ENCODE data around the gene KCNJ12. TPM values are rescaled to one million over a fixed set of nuclear protein-coding genes. Genes with fewer than 3 reads are reported as not detected.

The KCNJ12 gene
- total RNA-seq, 4 donors from 2014 or later = 18.2 to 35.7 (median 29.2) TPM

DNA sequence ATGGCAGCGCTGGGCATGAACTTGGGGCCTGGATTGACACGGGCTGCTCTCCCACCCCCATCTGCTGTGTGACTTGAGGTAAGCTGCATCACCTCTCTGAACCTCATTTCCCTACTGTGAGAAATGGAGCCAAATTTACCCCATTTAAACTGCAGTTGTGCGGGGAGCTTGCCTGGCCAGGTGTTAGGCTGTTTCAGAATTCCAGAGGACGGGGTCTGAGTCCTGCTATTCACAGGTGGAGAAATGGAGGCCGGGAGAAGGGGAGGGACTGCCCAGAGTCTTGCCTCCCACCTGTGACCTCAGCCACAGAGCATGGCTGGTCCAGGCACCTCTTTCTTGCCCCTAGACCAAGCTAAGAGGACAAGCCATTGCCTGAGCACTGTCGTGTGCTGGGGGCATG, 12.8 kb downstream of the KCNJ12 start:
- TF ChIP-seq, protein P1, sequence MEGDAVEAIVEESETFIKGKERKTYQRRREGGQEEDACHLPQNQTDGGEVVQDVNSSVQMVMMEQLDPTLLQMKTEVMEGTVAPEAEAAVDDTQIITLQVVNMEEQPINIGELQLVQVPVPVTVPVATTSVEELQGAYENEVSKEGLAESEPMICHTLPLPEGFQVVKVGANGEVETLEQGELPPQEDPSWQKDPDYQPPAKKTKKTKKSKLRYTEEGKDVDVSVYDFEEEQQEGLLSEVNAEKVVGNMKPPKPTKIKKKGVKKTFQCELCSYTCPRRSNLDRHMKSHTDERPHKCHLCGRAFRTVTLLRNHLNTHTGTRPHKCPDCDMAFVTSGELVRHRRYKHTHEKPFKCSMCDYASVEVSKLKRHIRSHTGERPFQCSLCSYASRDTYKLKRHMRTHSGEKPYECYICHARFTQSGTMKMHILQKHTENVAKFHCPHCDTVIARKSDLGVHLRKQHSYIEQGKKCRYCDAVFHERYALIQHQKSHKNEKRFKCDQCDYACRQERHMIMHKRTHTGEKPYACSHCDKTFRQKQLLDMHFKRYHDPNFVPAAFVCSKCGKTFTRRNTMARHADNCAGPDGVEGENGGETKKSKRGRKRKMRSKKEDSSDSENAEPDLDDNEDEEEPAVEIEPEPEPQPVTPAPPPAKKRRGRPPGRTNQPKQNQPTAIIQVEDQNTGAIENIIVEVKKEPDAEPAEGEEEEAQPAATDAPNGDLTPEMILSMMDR (IDR thresholded peaks at IDR 0.05 in 4 of 5, conservative IDR thresholded peaks at IDR 0.05 in 1 of 5) = no peak
- Histone ChIP-seq H3K4me1 (peaks cover 4 to 30% of the 10 kb centered on the region in 2 donors), H3K4me3 (no peak overlapping the region), H3K27me3 (no peaks in the 10 kb centered on the region), H3K9me3 (no peaks in the 10 kb centered on the region), H3K36me3 (no peaks in the 10 kb centered on the region), H3K27ac (no peak overlapping the region)
- ATAC-seq (no peak), DNase-seq (no peak)
- in situ Hi-C loops (cut with MboI; ENCODE audit: low sequenced_read_pairs in 4 of 4) = no loop called here
- intact Hi-C loops (cut with DNase I; ENCODE audit: low total_unique reads) = no loop called here

DNA sequence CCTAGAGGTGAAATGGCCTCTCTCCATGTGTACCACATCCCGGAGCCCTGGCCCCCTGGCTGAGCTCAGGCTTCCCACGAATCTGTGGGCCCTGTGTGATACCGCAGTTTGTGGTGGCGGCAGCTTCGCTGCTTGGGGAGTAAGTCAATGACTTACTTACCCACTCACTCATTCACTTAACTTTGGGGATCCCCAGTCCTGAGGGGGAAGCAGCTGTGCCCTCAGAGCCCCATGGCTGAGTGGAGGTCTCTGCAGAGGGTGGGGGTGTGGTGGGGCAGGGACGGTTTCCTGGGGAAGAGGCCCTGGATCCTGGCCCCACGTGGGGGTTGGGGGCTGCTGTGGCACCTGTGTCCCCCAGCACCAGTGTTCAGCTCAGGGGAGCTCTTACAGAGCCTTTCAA, 13.2 kb downstream of the KCNJ12 start:
- ATAC-seq (no peak), DNase-seq (no peak)
- Histone ChIP-seq H3K9me3 (no peaks in the 10 kb centered on the region), H3K4me3 (no peak overlapping the region), H3K27ac (no peak overlapping the region), H3K27me3 (no peaks in the 10 kb centered on the region), H3K36me3 (no peaks in the 10 kb centered on the region), H3K4me1 (peaks cover 4 to 30% of the 10 kb centered on the region in 2 donors)
- no peak for TF ChIP-seq POLR2A (IDR thresholded peaks at IDR 0.05)
- TF ChIP-seq, protein P1 (IDR thresholded peaks at IDR 0.05 in 4 of 5, conservative IDR thresholded peaks at IDR 0.05 in 1 of 5) = no peak
- intact Hi-C loops (cut with DNase I; ENCODE audit: low total_unique reads) (no loop called here), in situ Hi-C loops (cut with MboI; ENCODE audit: low sequenced_read_pairs in 4 of 4) (no loop called here)

DNA sequence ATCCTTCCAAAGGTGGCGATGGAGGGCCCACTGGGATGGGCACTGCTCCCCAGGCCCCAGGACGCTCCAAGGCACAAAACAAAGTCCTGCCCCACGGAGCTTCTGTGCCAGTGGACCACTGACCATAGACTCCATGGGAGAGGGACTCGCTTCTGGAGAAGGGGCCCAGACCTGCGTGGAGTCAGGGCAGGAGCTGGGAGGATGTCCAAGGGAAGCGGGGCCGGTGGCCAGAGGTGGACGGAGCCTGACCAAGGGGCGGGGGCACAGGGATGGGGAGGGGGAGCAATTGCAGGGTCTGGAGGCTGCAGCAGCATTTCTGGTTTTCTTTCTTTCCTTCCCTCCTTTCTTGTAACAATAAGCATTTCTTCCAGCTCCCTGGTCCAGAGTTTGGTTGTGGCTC, 14.1 kb downstream of the KCNJ12 start:
- no peaks in the 10 kb centered on the region for H3K9me3 ChIP-seq
- H3K4me1 ChIP-seq = peaks cover 4 to 30% of the 10 kb centered on the region in 2 donors
- ATAC-seq (no peak), DNase-seq (no peak)
- H3K4me3 ChIP-seq = no peak overlapping the region
- no peaks in the 10 kb centered on the region for H3K27me3 ChIP-seq
- no peaks in the 10 kb centered on the region for H3K36me3 ChIP-seq
- in situ Hi-C loops (cut with MboI; ENCODE audit: low sequenced_read_pairs in 4 of 4) (no loop called here), intact Hi-C loops (cut with DNase I; ENCODE audit: low total_unique reads) (no loop called here)
- H3K27ac ChIP-seq = no peak overlapping the region
- TF ChIP-seq, protein P1 (IDR thresholded peaks at IDR 0.05 in 4 of 5, conservative IDR thresholded peaks at IDR 0.05 in 1 of 5) = no peak
- TF ChIP-seq POLR2A (IDR thresholded peaks at IDR 0.05) = no peak

DNA sequence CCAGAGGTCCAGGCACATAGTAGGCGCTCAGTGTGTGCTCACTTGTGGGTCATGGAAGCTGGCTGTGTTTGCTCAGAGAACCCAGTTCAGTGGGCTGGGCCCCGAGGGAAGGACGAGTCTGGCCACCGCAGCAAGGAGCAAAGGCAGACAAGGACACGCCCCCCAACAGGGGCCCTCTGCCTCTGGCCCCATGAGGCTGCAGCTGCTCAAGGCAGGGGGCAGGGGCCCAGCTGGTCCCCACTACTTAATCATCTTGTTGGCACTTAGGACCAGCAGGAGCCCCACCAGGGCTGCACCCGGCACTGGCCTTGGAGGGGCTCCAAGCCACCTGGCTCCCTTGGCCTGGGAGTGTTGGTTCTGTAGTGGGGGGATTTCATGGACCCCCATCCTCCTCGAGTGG, 16.1 kb downstream of the KCNJ12 start:
- no peaks in the 10 kb centered on the region for H3K9me3 ChIP-seq
- DNase-seq (no peak), ATAC-seq (no peak)
- H3K27ac ChIP-seq = no peak overlapping the region
- no peak overlapping the region for H3K4me3 ChIP-seq
- no peaks in the 10 kb centered on the region for H3K27me3 ChIP-seq
- H3K4me1 ChIP-seq = peaks cover 4 to 34% of the 10 kb centered on the region in 2 donors
- intact Hi-C loops (cut with DNase I; ENCODE audit: low total_unique reads) (no loop called here), in situ Hi-C loops (cut with MboI; ENCODE audit: low sequenced_read_pairs in 4 of 4) (no loop called here)
- no peaks in the 10 kb centered on the region for H3K36me3 ChIP-seq
- TF ChIP-seq POLR2A (IDR thresholded peaks at IDR 0.05) = no peak
- TF ChIP-seq, protein P1 (IDR thresholded peaks at IDR 0.05 in 4 of 5, conservative IDR thresholded peaks at IDR 0.05 in 1 of 5) = no peak

GRCh38 chr17:21394265-21394664, 18.1 kb downstream of the KCNJ12 start:
- no peak overlapping the region for H3K4me3 ChIP-seq
- no peaks in the 10 kb centered on the region for H3K27me3 ChIP-seq
- intact Hi-C loops (cut with DNase I; ENCODE audit: low total_unique reads) = no loop called here
- DNase-seq (no peak), ATAC-seq (no peak)
- in situ Hi-C loops (cut with MboI; ENCODE audit: low sequenced_read_pairs in 4 of 4) = no loop called here
- no peaks in the 10 kb centered on the region for H3K9me3 ChIP-seq
- peaks cover 0 to 22% of the 10 kb centered on the region in 2 donors for H3K4me1 ChIP-seq
- H3K36me3 ChIP-seq = no peaks in the 10 kb centered on the region
- TF ChIP-seq, protein P1 (IDR thresholded peaks at IDR 0.05 in 4 of 5, conservative IDR thresholded peaks at IDR 0.05 in 1 of 5) = no peak
- TF ChIP-seq POLR2A (IDR thresholded peaks at IDR 0.05) = no peak
- no peak overlapping the region for H3K27ac ChIP-seq

All from gastrocnemius medialis (tissue), 4 donors.